Stimulated activated CD4-positive, alpha-beta T cell treated with anti-CD3 and anti-CD28 coated beads, Interleukin-15, amount 100 ng/mL, for 1 hour (primary cell): ENCODE data around the gene MAFB.

Experiments used
- DNase-seq, 2 donors: peaks; one replicate each; pipeline ENCODE4 v3.0.0-alpha.2; 2020; ENCODE audit warnings: low read depth in 1 of 2, low spot score in 1 of 2

The MAFB gene

GRCh38 chr20:40703975-40704530 is 15.0 kb upstream of the MAFB start:
- DNase-seq: no peak

- DNase-seq: no peak
Observed at GRCh38 chr20:40702504-40702903, 13.5 kb upstream of the MAFB start.

- no peak for DNase-seq
Observed at GRCh38 chr20:40698744-40699143, 9.7 kb upstream of the MAFB start.

- DNase-seq: no peak
Observed at GRCh38 chr20:40698281-40698680, 9.2 kb upstream of the MAFB start.

- DNase-seq: no peak
Observed at GRCh38 chr20:40697541-40697940, 8.5 kb upstream of the MAFB start.

- DNase-seq: no peak
Observed at GRCh38 chr20:40695214-40695613, 6.2 kb upstream of the MAFB start.

GRCh38 chr20:40694246-40694645 is 5.2 kb upstream of the MAFB start:
- no peak for DNase-seq

- no peak for DNase-seq
Observed at GRCh38 chr20:40692240-40693011, 3.4 kb upstream of the MAFB start.

GRCh38 chr20:40691566-40692239 is 2.7 kb upstream of the MAFB start:
- DNase-seq: no peak

GRCh38 chr20:40690836-40691565 is 2.0 kb upstream of the MAFB start:
- no peak for DNase-seq

GRCh38 chr20:40689943-40690835 is 1.2 kb upstream of the MAFB start:
- DNase-seq: peak in 1 of 2 donors; percentile 38

GRCh38 chr20:40688129-40689099 is 622 bp downstream of the MAFB start:
- no peak for DNase-seq

- no peak for DNase-seq
Observed at GRCh38 chr20:40687384-40688128, 1.5 kb downstream of the MAFB start.

GRCh38 chr20:40686893-40687292 is 2.1 kb downstream of the MAFB start:
- no peak for DNase-seq

- DNase-seq: no peak
Observed at GRCh38 chr20:40686434-40686882, 2.6 kb downstream of the MAFB start.

GRCh38 chr20:40685349-40685748 is 3.7 kb downstream of the MAFB start:
- no peak for DNase-seq

GRCh38 chr20:40683894-40684268 is 5.2 kb downstream of the MAFB start:
- DNase-seq: no peak

- no peak for DNase-seq
Observed at GRCh38 chr20:40683221-40683893, 5.7 kb downstream of the MAFB start.
